Keratinocyte (primary cell): Measurements from ENCODE around the gene SPAG9. TPM values are rescaled to one million over a fixed set of nuclear protein-coding genes. Genes with fewer than 3 reads are reported as not detected.

ENCODE experiments used
- DNase-seq: peaks from one replicate; pipeline ENCODE4 v3.0.0-alpha.2; 2011; ENCODE audit warnings: low read depth, missing footprints, low spot score
- FAIRE-seq: peaks from 2 replicates; lab custom pipeline; 2011; peaks lifted over from hg19 to GRCh38; lab: Jason Lieb, UNC
- H2AFZ ChIP-seq: 2 replicates; pipeline ENCODE4 v1.6.0; 2012; ENCODE audit warnings: low read length, control low read depth, inconsistent platforms; ENCODE audit not compliant: control insufficient read depth
- H3K27ac ChIP-seq: 2 replicates; pipeline ENCODE4 v1.5.1; 2011; ENCODE audit warnings: low read length; ENCODE audit not compliant: control insufficient read depth, insufficient read depth
- H3K27me3 ChIP-seq: 3 replicates; pipeline ENCODE4 v1.6.0; 2011; ENCODE audit warnings: low read length; ENCODE audit not compliant: control insufficient read depth, insufficient read depth; ENCODE audit errors: extremely low read depth
- H3K36me3 ChIP-seq, 2 experiments: 2 replicates in 1 of 2; 3 replicates in 1 of 2; pipeline ENCODE4 v1.5.1; 2011; ENCODE audit warnings: low read length in 2 of 2, mild to moderate bottlenecking in 1 of 2; ENCODE audit not compliant: control insufficient read depth in 2 of 2, insufficient read depth in 2 of 2; ENCODE audit errors: extremely low read depth in 1 of 2
- H3K4me1 ChIP-seq: 3 replicates; pipeline ENCODE4 v1.5.1; 2011; ENCODE audit warnings: low read length; ENCODE audit not compliant: control insufficient read depth, insufficient read depth; ENCODE audit errors: extremely low read depth
- H3K4me2 ChIP-seq: 3 replicates; pipeline ENCODE4 v1.6.0; 2011; ENCODE audit warnings: low read depth, low read length; ENCODE audit not compliant: control insufficient read depth, insufficient read depth; ENCODE audit errors: extremely low read depth
- H3K4me3 ChIP-seq, 3 experiments: fragments of 200-600 bp in 1 of 3; sonication (generic) in 1 of 3; 2 replicates in 2 of 3; 3 replicates in 1 of 3; pipeline ENCODE4 v1.5.1; 2011 to 2016; ENCODE audit warnings: low read length in 3 of 3, mild to moderate bottlenecking in 3 of 3, control low read depth in 2 of 3, inconsistent platforms in 1 of 3, low read depth in 1 of 3, mixed read lengths in 1 of 3, mixed run types in 1 of 3, moderate library complexity in 1 of 3; ENCODE audit not compliant: control insufficient read depth in 2 of 3, insufficient read depth in 2 of 3; ENCODE audit errors: extremely low read depth in 1 of 3
- H3K79me2 ChIP-seq: 2 replicates; pipeline ENCODE4 v1.6.0; 2012; ENCODE audit warnings: low read length; ENCODE audit not compliant: control insufficient read depth, insufficient read depth
- H3K9ac ChIP-seq: 3 replicates; pipeline ENCODE4 v1.6.0; 2011; ENCODE audit warnings: low read length; ENCODE audit not compliant: control insufficient read depth, insufficient read depth; ENCODE audit errors: extremely low read depth
- H3K9me1 ChIP-seq: 3 replicates; pipeline ENCODE4 v1.6.0; 2011; ENCODE audit warnings: low read length; ENCODE audit not compliant: control insufficient read depth, insufficient read depth; ENCODE audit errors: extremely low read depth
- H3K9me3 ChIP-seq: 2 replicates; pipeline ENCODE4 v1.5.1; 2012; ENCODE audit warnings: low read depth, low read length; ENCODE audit not compliant: control insufficient read depth
- H4K20me1 ChIP-seq: 3 replicates; pipeline ENCODE4 v1.6.0; 2011; ENCODE audit warnings: low read length; ENCODE audit not compliant: control insufficient read depth, insufficient read depth; ENCODE audit errors: extremely low read depth
- EZH2 ChIP-seq: IDR thresholded peaks from one replicate; pipeline ENCODE4 v1.6.1; 2012; ENCODE audit warnings: inconsistent platforms, mild to moderate bottlenecking, low read length, moderate library complexity
- dilution Hi-C: fragments of 300-500 bp; cut with MboI; formaldehyde crosslinking; loops from one replicate; pipeline ENCODE4 v1.7.0; 2020; ENCODE audit warnings: low sequenced_read_pairs; ENCODE audit not compliant: extremely low pct_ligation_motif_present
- polyA plus RNA-seq, 5 experiments: library from polyadenylated mRNA; depleted of rRNA in 3 of 5; stranded (reverse) in 3 of 5; stranded (forward) in 1 of 5; unstranded in 1 of 5; fragments of >200 nt; gene quantifications; 1 replicate in 1 of 5; 2 replicates in 3 of 5; 3 replicates in 1 of 5; pipeline versions ENCODE4 v1.2.1 to v1.2.3, GENCODE V29; 2011 to 2012; ENCODE audit warnings: missing spikeins in 2 of 5, low read depth in 1 of 5, low replicate concordance in 1 of 5
- TF ChIP-seq, protein P1 (sequence below), 3 experiments: IDR thresholded peaks in 1 of 3; conservative IDR thresholded peaks in 1 of 3; optimal IDR thresholded peaks in 1 of 3; 2 replicates in 2 of 3; 3 replicates in 1 of 3; pipeline versions ENCODE3 to v1.5.1; 2011; ENCODE audit warnings: low read length in 3 of 3, mild to moderate bottlenecking in 3 of 3, moderate library complexity in 2 of 3, control low read depth in 1 of 3, inconsistent platforms in 1 of 3; ENCODE audit not compliant: insufficient read depth in 2 of 3; ENCODE audit errors: extremely low read depth in 1 of 3

SPAG9 gene
- polyA plus RNA-seq, 1 donor (not counting 4 experiments of a cell fraction or from before 2014, with no cell fraction given) = 43.1 TPM

- H2AFZ ChIP-seq = no peak overlapping the region
- H3K27ac ChIP-seq = peak overlapping the region; percentile 17
- peaks cover 52% of the 10 kb centered on the region for H3K4me1 ChIP-seq
Observed at GRCh38 chr17:50954641-50955121, 166.0 kb downstream of the SPAG9 start.

GRCh38 chr17:50953831-50954601 lies 166.7 kb downstream of the SPAG9 start:
- dilution Hi-C loops = loop anchor here (25.0 kb wide), 1 partner anchor 92 kb away; the partner anchor contains the start of gene TOB1
- Histone ChIP-seq H3K4me2 (peak overlapping the region; percentile 78), H3K9ac (peak overlapping the region; percentile 56), H3K36me3 (no peaks in the 10 kb centered on the region), H3K27ac (peak overlapping the region; percentile 63), H2AFZ (peak overlapping the region; percentile 35), H3K79me2 (no peaks in the 10 kb centered on the region), H3K27me3 (no peaks in the 10 kb centered on the region), H3K4me1 (peaks cover 59% of the 10 kb centered on the region), H3K4me3 (peak overlapping the region in 1 of 3 experiments; percentile 32), H3K9me3 (no peaks in the 10 kb centered on the region), H3K9me1 (no peaks in the 10 kb centered on the region), H4K20me1 (no peaks in the 10 kb centered on the region)
- no peak for FAIRE-seq
- TF ChIP-seq EZH2 = no peak
- TF ChIP-seq, protein P1, sequence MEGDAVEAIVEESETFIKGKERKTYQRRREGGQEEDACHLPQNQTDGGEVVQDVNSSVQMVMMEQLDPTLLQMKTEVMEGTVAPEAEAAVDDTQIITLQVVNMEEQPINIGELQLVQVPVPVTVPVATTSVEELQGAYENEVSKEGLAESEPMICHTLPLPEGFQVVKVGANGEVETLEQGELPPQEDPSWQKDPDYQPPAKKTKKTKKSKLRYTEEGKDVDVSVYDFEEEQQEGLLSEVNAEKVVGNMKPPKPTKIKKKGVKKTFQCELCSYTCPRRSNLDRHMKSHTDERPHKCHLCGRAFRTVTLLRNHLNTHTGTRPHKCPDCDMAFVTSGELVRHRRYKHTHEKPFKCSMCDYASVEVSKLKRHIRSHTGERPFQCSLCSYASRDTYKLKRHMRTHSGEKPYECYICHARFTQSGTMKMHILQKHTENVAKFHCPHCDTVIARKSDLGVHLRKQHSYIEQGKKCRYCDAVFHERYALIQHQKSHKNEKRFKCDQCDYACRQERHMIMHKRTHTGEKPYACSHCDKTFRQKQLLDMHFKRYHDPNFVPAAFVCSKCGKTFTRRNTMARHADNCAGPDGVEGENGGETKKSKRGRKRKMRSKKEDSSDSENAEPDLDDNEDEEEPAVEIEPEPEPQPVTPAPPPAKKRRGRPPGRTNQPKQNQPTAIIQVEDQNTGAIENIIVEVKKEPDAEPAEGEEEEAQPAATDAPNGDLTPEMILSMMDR (optimal IDR thresholded peaks at IDR 0.05 in 1 of 3, IDR thresholded peaks at IDR 0.05 in 1 of 3, conservative IDR thresholded peaks at IDR 0.05 in 1 of 3; ENCODE audit: extremely low read depth in 1 of 3, insufficient read depth in 2 of 3, low read length in 3 of 3) = no peak
- DNase-seq = peak; percentile 71

More at GRCh38 chr17:50954641-50955121, 166.0 kb downstream of the SPAG9 start:
- DNase-seq = no peak
- no peaks in the 10 kb centered on the region for H4K20me1 ChIP-seq
- H3K36me3 ChIP-seq = peaks cover 2 to 3% of the 10 kb centered on the region in 2 experiments
- peak overlapping the region; percentile 78 for H3K4me2 ChIP-seq
- no peaks in the 10 kb centered on the region for H3K9me3 ChIP-seq
- H3K9me1 ChIP-seq = no peaks in the 10 kb centered on the region
- no peaks in the 10 kb centered on the region for H3K27me3 ChIP-seq
- H3K4me3 ChIP-seq = peak overlapping the region in 1 of 3 experiments; percentile 25
- H3K79me2 ChIP-seq = no peaks in the 10 kb centered on the region
- dilution Hi-C loops = loop anchor here (25.0 kb wide), 1 partner anchor 92 kb away; the partner anchor contains the start of gene TOB1
- no peak for TF ChIP-seq EZH2
- TF ChIP-seq, protein P1 (optimal IDR thresholded peaks at IDR 0.05 in 1 of 3, IDR thresholded peaks at IDR 0.05 in 1 of 3, conservative IDR thresholded peaks at IDR 0.05 in 1 of 3; ENCODE audit: extremely low read depth in 1 of 3, insufficient read depth in 2 of 3, low read length in 3 of 3) = no peak
- FAIRE-seq = no peak
- H3K9ac ChIP-seq = peak overlapping the region; percentile 56
